A549 treated with AZD2906 at 1 μM for 4 hours (cell line): Measurements from ENCODE around the gene VSX2. TPM values are rescaled to one million over a fixed set of nuclear protein-coding genes. Genes with fewer than 3 reads are reported as not detected.

Experiments
- total RNA-seq: library from RNA; stranded (reverse); fragments of 200-300 nt; extraction: Qiagen RNA extraction; gene quantifications from 5 replicates; pipeline ENCODE4 v1.2.3, GENCODE V29; 2022

VSX2 gene
- total RNA-seq, result not detected in 5 replicates

DNA sequence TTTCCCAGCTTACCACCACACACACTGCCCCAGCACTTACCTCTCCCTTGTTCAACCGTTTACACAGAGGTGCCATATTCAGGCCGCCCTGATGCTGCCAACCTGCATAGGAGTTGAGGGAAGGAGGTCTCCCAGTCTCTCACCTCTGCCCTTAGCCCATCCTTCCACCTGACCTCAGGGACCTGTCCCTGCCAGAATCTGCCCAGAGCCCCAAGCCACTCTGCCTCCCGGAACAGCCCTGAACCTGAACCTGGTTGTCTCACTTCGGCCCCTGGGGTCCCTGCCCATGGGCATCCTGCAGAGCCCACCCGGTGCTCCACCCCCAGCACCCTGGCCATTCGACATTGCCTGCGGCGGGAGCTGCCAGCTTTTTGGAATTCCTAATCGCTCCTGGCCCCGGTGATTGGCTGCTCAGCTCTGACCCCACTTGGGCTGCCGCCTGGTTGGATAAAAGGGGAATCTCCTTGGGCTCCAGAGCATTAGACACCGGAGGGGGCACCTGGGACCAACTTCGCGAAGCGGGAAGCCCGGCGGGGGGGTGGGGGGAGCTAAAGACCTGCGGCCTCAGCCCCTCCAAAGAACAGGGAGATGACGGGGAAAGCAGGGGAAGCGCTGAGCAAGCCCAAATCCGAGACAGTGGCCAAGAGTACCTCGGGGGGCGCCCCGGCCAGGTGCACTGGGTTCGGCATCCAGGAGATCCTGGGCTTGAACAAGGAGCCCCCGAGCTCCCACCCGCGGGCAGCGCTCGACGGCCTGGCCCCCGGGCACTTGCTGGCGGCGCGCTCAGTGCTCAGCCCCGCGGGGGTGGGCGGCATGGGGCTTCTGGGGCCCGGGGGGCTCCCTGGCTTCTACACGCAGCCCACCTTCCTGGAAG is at the start of gene VSX2:
TSS of gene VSX2 (plus strand) at position 476 of the 874 bp plus-strand sequence. CDS start at position 589, 113 bp downstream.

DNA sequence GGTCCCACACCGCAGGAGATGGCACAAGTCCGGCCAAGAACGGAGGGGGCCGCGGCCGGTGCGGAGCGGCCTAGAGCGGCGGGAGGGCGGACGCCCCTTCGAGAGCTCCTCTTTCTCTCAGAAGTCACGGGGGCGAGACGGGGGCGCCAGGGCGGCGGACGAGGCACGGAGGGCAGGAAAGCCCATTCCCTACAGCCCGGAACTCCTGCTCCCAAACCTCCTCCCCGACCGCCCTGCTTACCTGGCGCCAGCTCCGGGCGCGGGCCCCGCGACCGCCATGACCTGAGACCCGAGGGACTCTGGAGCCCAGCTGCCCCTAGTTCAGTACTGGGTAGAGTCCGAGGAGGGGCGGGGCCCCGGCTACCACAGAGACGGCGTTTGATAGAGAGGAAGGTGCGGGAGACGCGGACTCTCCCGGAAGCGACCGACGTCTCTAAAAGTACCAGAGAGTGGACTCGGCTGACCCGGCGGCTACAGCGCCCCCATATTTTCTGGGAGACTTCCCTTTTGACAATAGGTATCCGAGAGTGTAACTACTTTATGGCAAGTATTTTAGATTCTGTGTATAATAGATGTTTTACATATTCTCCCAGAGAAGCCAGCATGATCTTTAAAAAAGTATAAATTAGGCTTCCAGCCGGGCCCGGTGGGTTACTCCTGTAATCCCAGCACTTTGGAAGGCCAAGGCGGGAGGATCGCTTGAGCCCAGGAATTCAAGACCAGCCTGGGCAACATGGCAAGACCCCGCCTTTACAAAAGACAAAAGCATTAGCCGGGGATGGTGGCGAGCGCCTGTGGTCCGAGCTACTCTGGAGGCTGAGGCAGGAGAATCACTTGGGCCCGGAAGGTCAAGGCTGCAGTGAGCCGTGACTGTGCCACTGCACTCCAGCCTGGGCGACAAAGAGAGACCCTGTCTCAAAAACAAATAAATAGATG is 63.7 kb downstream of the VSX2 start, which contains the start of gene ABCD4:
TSS of gene ABCD4 (minus strand) at position 301 of the 936 bp plus-strand sequence. CDS start at position 279, 22 bp downstream.

Other genes starting within 250 kb of the VSX2 start
- 5.1 to 6.5 TPM (median 5.9 TPM) in 5 replicates for gene ENTPD5, start 220.2 kb upstream of the VSX2 start, total RNA-seq
- gene BBOF1, start 220.1 kb upstream of the VSX2 start, total RNA-seq, result 2.8 to 4.2 TPM (median 3.2 TPM) in 5 replicates
- gene ALDH6A1, start 155.0 kb upstream of the VSX2 start, total RNA-seq, result 2.0 to 3.1 TPM (median 2.6 TPM) in 5 replicates
- gene LIN52, start 154.5 kb upstream of the VSX2 start, total RNA-seq, result 3.7 to 6.9 TPM (median 4.2 TPM) in 5 replicates
- 25.4 to 33.5 TPM (median 30.0 TPM) in 5 replicates for gene ABCD4, start 63.5 kb downstream of the VSX2 start, total RNA-seq
- 0.02 to 0.03 TPM in 2 of 5 replicates, not detected in the others for gene VRTN, start 109.0 kb downstream of the VSX2 start, total RNA-seq
- 0.03 TPM in 1 of 5 replicates, not detected in the others for gene SYNDIG1L, start 186.8 kb downstream of the VSX2 start, total RNA-seq